Coronary artery (tissue), 2 donors: ENCODE measurements around the gene CAMTA1.

Experiments
- DNase-seq: peaks from one replicate; pipeline ENCODE4 v3.0.0-alpha.2; 2017; ENCODE audit warnings: low spot score
- H3K27ac ChIP-seq, 2 donors: fragments of 200-600 bp; sonication (generic); one replicate each; pipeline ENCODE4 v1.5.1; 2016 to 2019
- H3K4me3 ChIP-seq: fragments of 200-600 bp; sonication (generic); 2 replicates; pipeline ENCODE4 v1.5.1; 2016; ENCODE audit warnings: mild to moderate bottlenecking, moderate library complexity
- TF ChIP-seq, protein P1 (sequence below): fragments of 200-600 bp; sonication (generic); IDR thresholded peaks from one replicate; pipeline ENCODE4 v1.5.1; 2019; ENCODE audit warnings: antibody characterized with exemption

Gene CAMTA1

GRCh38 chr1:6891781-6892579, 106.7 kb downstream of the CAMTA1 start:
- no peak for DNase-seq
- Histone ChIP-seq H3K27ac (no peak overlapping the region), H3K4me3 (no peak overlapping the region)
- TF ChIP-seq, protein P1, sequence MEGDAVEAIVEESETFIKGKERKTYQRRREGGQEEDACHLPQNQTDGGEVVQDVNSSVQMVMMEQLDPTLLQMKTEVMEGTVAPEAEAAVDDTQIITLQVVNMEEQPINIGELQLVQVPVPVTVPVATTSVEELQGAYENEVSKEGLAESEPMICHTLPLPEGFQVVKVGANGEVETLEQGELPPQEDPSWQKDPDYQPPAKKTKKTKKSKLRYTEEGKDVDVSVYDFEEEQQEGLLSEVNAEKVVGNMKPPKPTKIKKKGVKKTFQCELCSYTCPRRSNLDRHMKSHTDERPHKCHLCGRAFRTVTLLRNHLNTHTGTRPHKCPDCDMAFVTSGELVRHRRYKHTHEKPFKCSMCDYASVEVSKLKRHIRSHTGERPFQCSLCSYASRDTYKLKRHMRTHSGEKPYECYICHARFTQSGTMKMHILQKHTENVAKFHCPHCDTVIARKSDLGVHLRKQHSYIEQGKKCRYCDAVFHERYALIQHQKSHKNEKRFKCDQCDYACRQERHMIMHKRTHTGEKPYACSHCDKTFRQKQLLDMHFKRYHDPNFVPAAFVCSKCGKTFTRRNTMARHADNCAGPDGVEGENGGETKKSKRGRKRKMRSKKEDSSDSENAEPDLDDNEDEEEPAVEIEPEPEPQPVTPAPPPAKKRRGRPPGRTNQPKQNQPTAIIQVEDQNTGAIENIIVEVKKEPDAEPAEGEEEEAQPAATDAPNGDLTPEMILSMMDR, result no peak

- TF ChIP-seq, protein P1, result no peak
- Histone ChIP-seq H3K27ac (no peak overlapping the region), H3K4me3 (no peak overlapping the region)
- DNase-seq, result no peak
Measured at GRCh38 chr1:6893388-6893787, 108.1 kb downstream of the CAMTA1 start.

DNA sequence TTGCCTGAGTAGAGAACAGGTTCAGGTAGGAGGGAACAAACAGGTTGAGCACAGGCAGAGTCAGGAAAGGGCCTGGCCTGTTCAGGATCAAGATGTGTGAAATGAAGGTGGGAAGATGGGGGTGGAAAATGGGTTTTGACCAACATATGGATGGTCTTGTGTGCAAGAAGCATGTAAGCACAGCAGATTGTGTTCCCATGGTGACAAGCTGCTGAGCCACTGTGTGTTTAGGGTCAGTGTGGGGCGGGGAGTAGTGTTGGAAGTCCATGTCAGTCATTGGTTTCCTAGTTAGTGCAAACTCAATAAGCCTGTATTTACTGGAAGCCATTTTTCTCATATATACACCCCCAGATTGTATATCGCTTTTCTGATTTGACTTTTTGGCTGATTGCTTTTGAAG, 111.9 kb downstream of the CAMTA1 start:
- Histone ChIP-seq H3K4me3 (no peak overlapping the region), H3K27ac (no peak overlapping the region)
- no peak for DNase-seq
- TF ChIP-seq, protein P1, result no peak

- TF ChIP-seq, protein P1, result no peak
- no peak for DNase-seq
- no peak overlapping the region for H3K27ac ChIP-seq
- H3K4me3 ChIP-seq, result no peak overlapping the region
Measured at GRCh38 chr1:6898974-6899539, 113.8 kb downstream of the CAMTA1 start.

DNA sequence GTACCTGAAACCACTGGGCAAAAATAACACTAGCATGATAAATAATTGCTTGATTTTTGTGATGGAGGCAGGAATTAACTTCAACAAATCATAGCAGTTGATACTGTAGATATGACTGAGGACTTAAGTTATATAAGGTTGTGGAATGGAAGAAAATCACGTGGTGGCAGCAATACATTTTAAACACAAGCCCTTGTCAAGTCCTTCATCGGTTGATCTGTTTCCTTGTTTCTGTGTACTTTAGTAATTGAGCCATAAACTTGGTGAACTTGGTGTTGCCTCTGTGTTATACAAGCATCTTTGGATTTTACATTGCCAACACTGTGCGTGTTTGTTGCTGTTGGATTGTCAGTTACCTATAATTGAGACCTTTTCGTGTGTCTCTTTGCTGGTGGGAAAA, 114.4 kb downstream of the CAMTA1 start:
- no peak overlapping the region for H3K27ac ChIP-seq
- TF ChIP-seq, protein P1, result no peak
- no peak overlapping the region for H3K4me3 ChIP-seq
- no peak for DNase-seq

GRCh38 chr1:6902153-6902552, 116.9 kb downstream of the CAMTA1 start:
- Histone ChIP-seq H3K27ac (no peak overlapping the region), H3K4me3 (no peak overlapping the region)
- no peak for DNase-seq
- TF ChIP-seq, protein P1, result no peak
